ENCODE measurements around the gene DOC2B.
"Not testable (repeated sequence)": the region's sequence is repeated elsewhere in the genome, so short reads cannot be mapped to it uniquely, and the experiment has no call there.

The DOC2B gene

GRCh38 chr17:210402-210801 lies 29.0 kb upstream of the DOC2B start:
- no peak for DNase-seq

- DNase-seq: no peak
These were observed 27.0 kb upstream of the DOC2B start for GRCh38 chr17:208429-208828.

GRCh38 chr17:207775-208174 lies 26.3 kb upstream of the DOC2B start:
- no peak for DNase-seq

- DNase-seq: no peak
These were observed 25.6 kb upstream of the DOC2B start for GRCh38 chr17:206941-207560.

GRCh38 chr17:206484-206883 lies 25.0 kb upstream of the DOC2B start:
- not testable (repeated sequence) for DNase-seq

- DNase-seq: no peak
These were observed 24.4 kb upstream of the DOC2B start for GRCh38 chr17:205817-206216.

GRCh38 chr17:205148-205669 lies 23.8 kb upstream of the DOC2B start:
- DNase-seq: no peak

- no peak for DNase-seq
These were observed 23.1 kb upstream of the DOC2B start for GRCh38 chr17:204427-205147.

- DNase-seq: no peak
These were observed 21.1 kb upstream of the DOC2B start for GRCh38 chr17:202501-202951.

- DNase-seq: not testable (repeated sequence)
These were observed 20.3 kb upstream of the DOC2B start for GRCh38 chr17:201736-202135.

- DNase-seq: not testable (repeated sequence)
These were observed 19.8 kb upstream of the DOC2B start for GRCh38 chr17:201257-201656.

GRCh38 chr17:200586-200985 lies 19.1 kb upstream of the DOC2B start:
- no peak for DNase-seq

GRCh38 chr17:199806-200545 lies 18.5 kb upstream of the DOC2B start:
- DNase-seq: no peak

- DNase-seq: peak in 1 of 4 experiments; percentile 19
These were observed 17.7 kb upstream of the DOC2B start for GRCh38 chr17:199191-199604.

GRCh38 chr17:198225-198624 lies 16.8 kb upstream of the DOC2B start:
- not testable (repeated sequence) for DNase-seq

- DNase-seq: no peak
These were observed 15.9 kb upstream of the DOC2B start for GRCh38 chr17:197352-197751.

- DNase-seq: peak; percentile 6 to 48 (median 34)
These were observed 13.6 kb upstream of the DOC2B start for GRCh38 chr17:194828-195602.

GRCh38 chr17:193841-194806 lies 12.7 kb upstream of the DOC2B start:
- DNase-seq: no peak

GRCh38 chr17:193426-193810 lies 12.0 kb upstream of the DOC2B start:
- no peak for DNase-seq

- DNase-seq: no peak
These were observed 11.4 kb upstream of the DOC2B start for GRCh38 chr17:192666-193425.

GRCh38 chr17:189444-189843 lies 8.0 kb upstream of the DOC2B start:
- DNase-seq: no peak

Measured in suppressor macrophage (primary cell).